Esophagus muscularis mucosa (tissue), 2 donors: ENCODE data around the gene KRTDAP.

ENCODE experiments used
- EP300 ChIP-seq: sonication (generic); formaldehyde crosslinking; IDR thresholded peaks from one replicate; pipeline ENCODE4 v1.6.1; 2017; ENCODE audit warnings: antibody characterized with exemption
- POLR2A ChIP-seq: fragments of 450-650 bp; IDR thresholded peaks from one replicate; pipeline ENCODE4 v1.6.1; 2017; ENCODE audit warnings: antibody characterized with exemption, moderate library complexity, mild to moderate bottlenecking, low read depth

DNA sequence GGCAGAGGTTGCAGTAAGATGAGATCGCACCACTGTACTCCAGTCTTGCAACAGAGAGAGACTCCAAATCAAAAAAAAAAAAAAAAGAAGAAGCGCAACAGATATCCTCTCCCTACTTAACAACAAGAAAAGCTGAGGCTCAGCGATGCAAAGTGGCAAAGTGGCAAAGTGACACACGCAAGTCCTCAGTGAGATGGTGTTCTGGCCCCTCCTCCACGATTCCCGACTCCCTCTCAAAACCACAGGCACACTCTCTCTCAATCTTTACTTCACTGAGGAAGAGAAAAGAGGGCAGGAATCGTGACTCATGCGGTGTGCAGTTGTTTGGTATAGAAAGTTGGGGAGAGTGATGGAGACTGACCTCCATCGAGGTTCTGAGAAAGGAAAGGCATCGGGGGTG lies 29.7 kb downstream of the KRTDAP start:
- no peak for TF ChIP-seq EP300
- TF ChIP-seq POLR2A = no peak
